ENCODE measurements around the gene KCNN3.
"Not testable (repeated sequence)": the region's sequence is repeated elsewhere in the genome, so short reads cannot be mapped to it uniquely, and the experiment has no call there.

The KCNN3 gene

GRCh38 chr1:154870115-154870571, at the start of gene KCNN3:
KCNN3 (minus strand) TSS chr1:154870281; CDS start chr1:154869964, 317 bp downstream.
- DNase-seq, result peak; percentile 95

- no peak for DNase-seq
Observed at GRCh38 chr1:154913273-154913672, 43.2 kb upstream of the KCNN3 start.

- DNase-seq, result no peak
Observed at GRCh38 chr1:154912755-154913154, 42.7 kb upstream of the KCNN3 start.

GRCh38 chr1:154911691-154912550, 41.8 kb upstream of the KCNN3 start:
- DNase-seq, result no peak

GRCh38 chr1:154910851-154911250, 40.8 kb upstream of the KCNN3 start:
- no peak for DNase-seq

GRCh38 chr1:154908937-154909336, 38.9 kb upstream of the KCNN3 start:
- DNase-seq, result no peak

- DNase-seq, result not testable (repeated sequence)
Observed at GRCh38 chr1:154908129-154908528, 38.0 kb upstream of the KCNN3 start.

- DNase-seq, result no peak
Observed at GRCh38 chr1:154906621-154907081, 36.6 kb upstream of the KCNN3 start.

- no peak for DNase-seq
Observed at GRCh38 chr1:154902938-154903566, 33.0 kb upstream of the KCNN3 start.

GRCh38 chr1:154901591-154901990, 31.5 kb upstream of the KCNN3 start:
- no peak for DNase-seq

GRCh38 chr1:154899041-154899440, 29.0 kb upstream of the KCNN3 start:
- DNase-seq, result no peak

- DNase-seq, result no peak
Observed at GRCh38 chr1:154896771-154897286, 26.7 kb upstream of the KCNN3 start.

GRCh38 chr1:154895798-154896197, 25.7 kb upstream of the KCNN3 start:
- DNase-seq, result no peak

- no peak for DNase-seq
Observed at GRCh38 chr1:154891452-154891851, 21.4 kb upstream of the KCNN3 start.

- no peak for DNase-seq
Observed at GRCh38 chr1:154888757-154889156, 18.7 kb upstream of the KCNN3 start.

GRCh38 chr1:154886281-154887015, 16.4 kb upstream of the KCNN3 start:
- no peak for DNase-seq

GRCh38 chr1:154884869-154885701, 15.0 kb upstream of the KCNN3 start:
- no peak for DNase-seq

GRCh38 chr1:154883919-154884868, 14.1 kb upstream of the KCNN3 start:
- DNase-seq, result no peak

GRCh38 chr1:154881820-154882535, 11.9 kb upstream of the KCNN3 start:
- no peak for DNase-seq

- no peak for DNase-seq
Observed at GRCh38 chr1:154880671-154881070, 10.6 kb upstream of the KCNN3 start.
